DND-41 (cell line): ENCODE measurements around the gene UNC5C.

Experiments used
- ATAC-seq: fragments of 200-7000 bp; cut with Tn5 transposase; 3 replicates; pipeline ENCODE4 v1.9.1; 2021; ENCODE audit warnings: low read depth; ENCODE audit not compliant: insufficient read depth
- DNase-seq: peaks from one replicate; pipeline ENCODE4 v3.0.0-alpha.2; 2020
- H2AFZ ChIP-seq: 2 replicates; pipeline ENCODE4 v1.6.0; 2012; ENCODE audit warnings: low read depth, low read length
- H3K27ac ChIP-seq: 2 replicates; pipeline ENCODE4 v1.5.1; 2012; ENCODE audit warnings: low read length, inconsistent platforms
- H3K27me3 ChIP-seq: fragments of 200-600 bp; sonication (generic); 2 replicates; pipeline ENCODE4 v1.6.0; 2012; ENCODE audit warnings: low read length, mild to moderate bottlenecking, inconsistent platforms; ENCODE audit not compliant: insufficient read depth, poor library complexity
- H3K36me3 ChIP-seq: 2 replicates; pipeline ENCODE4 v1.5.1; 2012; ENCODE audit warnings: low read length, inconsistent platforms; ENCODE audit not compliant: insufficient read depth
- H3K4me1 ChIP-seq: 2 replicates; pipeline ENCODE4 v1.5.1; 2012; ENCODE audit warnings: mild to moderate bottlenecking, low read length; ENCODE audit not compliant: insufficient read depth
- H3K4me2 ChIP-seq: 2 replicates; pipeline ENCODE4 v1.6.0; 2012; ENCODE audit warnings: mild to moderate bottlenecking, moderate library complexity, low read length, inconsistent platforms; ENCODE audit not compliant: insufficient read depth
- H3K4me3 ChIP-seq, 2 experiments: fragments of 200-600 bp in 1 of 2; shearing (Covaris generic) in 1 of 2; 2 replicates each; pipeline ENCODE4 v1.5.1; 2012 to 2016; ENCODE audit warnings: inconsistent platforms in 2 of 2, low read length in 2 of 2, mild to moderate bottlenecking in 2 of 2, low read depth in 1 of 2, moderate library complexity in 1 of 2
- H3K79me2 ChIP-seq: 2 replicates; pipeline ENCODE4 v1.6.0; 2012; ENCODE audit warnings: low read length, inconsistent platforms; ENCODE audit not compliant: insufficient read depth
- H3K9ac ChIP-seq: 2 replicates; pipeline ENCODE4 v1.6.0; 2012; ENCODE audit warnings: low read depth, mild to moderate bottlenecking, inconsistent platforms, low read length, moderate library complexity
- H3K9me3 ChIP-seq: 2 replicates; pipeline ENCODE4 v1.5.1; 2012; ENCODE audit warnings: low read length, moderate library complexity, mild to moderate bottlenecking, inconsistent platforms; ENCODE audit not compliant: insufficient read depth, severe bottlenecking
- H4K20me1 ChIP-seq: 2 replicates; pipeline ENCODE4 v1.6.0; 2012; ENCODE audit warnings: low read length; ENCODE audit not compliant: insufficient read depth
- CTCF ChIP-seq: IDR thresholded peaks from 2 replicates; pipeline ENCODE4 v1.5.1; 2012; ENCODE audit warnings: borderline replicate concordance, low read length, moderate library complexity, mild to moderate bottlenecking; ENCODE audit not compliant: poor library complexity, severe bottlenecking; ENCODE audit errors: extremely low read depth
- EZH2 ChIP-seq: IDR thresholded peaks from 3 replicates; pipeline ENCODE4 v1.6.1; 2012; ENCODE audit warnings: borderline replicate concordance, low read depth, mild to moderate bottlenecking, moderate library complexity, low read length, inconsistent platforms; ENCODE audit not compliant: severe bottlenecking

Gene UNC5C

GRCh38 chr4:95422436-95422835 lies 126.3 kb downstream of the UNC5C start:
- ATAC-seq (no peak), DNase-seq (no peak)
- no peak overlapping the region for H3K4me3 ChIP-seq
- H3K27me3 ChIP-seq = no peaks in the 10 kb centered on the region
- no peak overlapping the region for H3K27ac ChIP-seq
- no peak overlapping the region for H3K4me2 ChIP-seq
- H3K9me3 ChIP-seq = no peaks in the 10 kb centered on the region
- peaks cover 2% of the 10 kb centered on the region for H3K4me1 ChIP-seq
- no peaks in the 10 kb centered on the region for H4K20me1 ChIP-seq
- H2AFZ ChIP-seq = no peak overlapping the region
- TF ChIP-seq CTCF = no peak
- TF ChIP-seq EZH2 = no peak
- H3K79me2 ChIP-seq = no peaks in the 10 kb centered on the region
- no peak overlapping the region for H3K9ac ChIP-seq
- H3K36me3 ChIP-seq = no peaks in the 10 kb centered on the region

GRCh38 chr4:95421869-95422268 lies 126.9 kb downstream of the UNC5C start:
- Histone ChIP-seq H3K9me3 (no peaks in the 10 kb centered on the region), H3K27me3 (no peaks in the 10 kb centered on the region), H3K4me3 (no peak overlapping the region), H3K79me2 (no peaks in the 10 kb centered on the region), H3K4me1 (no peaks in the 10 kb centered on the region), H2AFZ (peak overlapping the region; percentile 22; the same call in 1 of the 2 replicates), H3K4me2 (no peak overlapping the region), H3K27ac (no peak overlapping the region), H3K36me3 (no peaks in the 10 kb centered on the region), H3K9ac (no peak overlapping the region), H4K20me1 (no peaks in the 10 kb centered on the region)
- TF ChIP-seq EZH2 = no peak
- TF ChIP-seq CTCF = no peak
- DNase-seq (no peak), ATAC-seq (no peak)

- no peaks in the 10 kb centered on the region for H3K79me2 ChIP-seq
- no peaks in the 10 kb centered on the region for H3K36me3 ChIP-seq
- no peak overlapping the region for H2AFZ ChIP-seq
- H3K9ac ChIP-seq = no peak overlapping the region
- no peak overlapping the region for H3K4me2 ChIP-seq
- no peak overlapping the region for H3K27ac ChIP-seq
- no peak for ATAC-seq
- no peaks in the 10 kb centered on the region for H4K20me1 ChIP-seq
- H3K4me3 ChIP-seq = no peak overlapping the region
- H3K4me1 ChIP-seq = no peaks in the 10 kb centered on the region
- peak; percentile 13 for DNase-seq
- H3K27me3 ChIP-seq = no peaks in the 10 kb centered on the region
- no peaks in the 10 kb centered on the region for H3K9me3 ChIP-seq
- TF ChIP-seq EZH2 (no peak), CTCF (no peak)
Observed at GRCh38 chr4:95417531-95417930, 131.2 kb downstream of the UNC5C start.

- Histone ChIP-seq H4K20me1 (no peaks in the 10 kb centered on the region), H2AFZ (no peak overlapping the region), H3K9ac (no peak overlapping the region), H3K4me2 (no peak overlapping the region), H3K4me1 (no peaks in the 10 kb centered on the region), H3K36me3 (no peaks in the 10 kb centered on the region), H3K9me3 (no peaks in the 10 kb centered on the region), H3K4me3 (no peak overlapping the region), H3K79me2 (no peaks in the 10 kb centered on the region), H3K27me3 (no peaks in the 10 kb centered on the region), H3K27ac (no peak overlapping the region)
- no peak for DNase-seq
- TF ChIP-seq CTCF (no peak), EZH2 (no peak)
- ATAC-seq = no peak
Observed at GRCh38 chr4:95415346-95415771, 133.4 kb downstream of the UNC5C start.
